WERI-Rb-1 (cell line): ENCODE results near the gene NDST3.
A peak's percentile ranks its signal among the peaks of the same experiment; 100 is the strongest.

Source experiments
- DNase-seq: peaks from one replicate; pipeline ENCODE4 v3.0.0-alpha.2; 2020
- H3K27ac ChIP-seq: fragments of 250-450 bp; sonication (Bioruptor Pico); 2 replicates; pipeline ENCODE4 v1.5.1; 2020; ENCODE audit warnings: mild to moderate bottlenecking, moderate library complexity
- H3K27me3 ChIP-seq: fragments of 250-450 bp; sonication (Bioruptor Pico); 2 replicates; pipeline ENCODE4 v1.5.1; 2021; ENCODE audit warnings: mild to moderate bottlenecking, low read depth, moderate library complexity; ENCODE audit not compliant: insufficient read depth, severe bottlenecking
- H3K36me3 ChIP-seq: fragments of 250-450 bp; sonication (Bioruptor Pico); 2 replicates; pipeline ENCODE4 v1.5.1; 2020; ENCODE audit warnings: mild to moderate bottlenecking, moderate library complexity
- H3K4me3 ChIP-seq: 2 replicates; pipeline ENCODE4 v1.5.1; 2011; ENCODE audit warnings: low read depth, mild to moderate bottlenecking, control low read depth, low read length
- H3K9me3 ChIP-seq: fragments of 250-450 bp; sonication (Bioruptor Pico); 2 replicates; pipeline ENCODE4 v1.5.1; 2021; ENCODE audit warnings: mild to moderate bottlenecking, moderate library complexity; ENCODE audit not compliant: severe bottlenecking
- TF ChIP-seq, protein P1 (sequence below): IDR thresholded peaks from 2 replicates; pipeline ENCODE4 v1.5.1; 2011; ENCODE audit warnings: low read depth, mild to moderate bottlenecking, control low read depth, inconsistent platforms, low read length

The NDST3 gene

DNA sequence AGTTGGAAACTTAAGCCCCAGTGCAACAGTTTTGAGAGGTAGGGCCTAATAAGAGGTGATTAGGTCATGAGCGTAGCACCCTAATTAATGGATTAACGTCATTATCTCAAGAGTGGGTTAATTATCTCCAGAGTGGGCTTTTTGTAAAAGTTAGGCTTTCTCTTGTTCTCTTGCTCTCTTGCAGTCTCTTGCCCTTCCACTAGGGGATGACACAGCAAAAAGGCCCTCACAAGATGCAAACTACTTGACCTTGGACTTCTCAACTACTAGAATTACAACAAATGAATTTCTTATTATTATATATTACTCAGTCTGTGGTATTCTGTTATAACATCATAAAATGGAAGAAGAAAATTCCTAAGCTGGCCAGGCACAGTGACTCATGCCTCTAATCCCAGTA is 22.1 kb upstream of the NDST3 start:
- Histone ChIP-seq H3K9me3 (no peaks in the 10 kb centered on the region), H3K27me3 (no peaks in the 10 kb centered on the region), H3K27ac (no peak overlapping the region), H3K4me3 (no peak overlapping the region), H3K36me3 (no peaks in the 10 kb centered on the region)
- DNase-seq, result no peak
- TF ChIP-seq, protein P1, sequence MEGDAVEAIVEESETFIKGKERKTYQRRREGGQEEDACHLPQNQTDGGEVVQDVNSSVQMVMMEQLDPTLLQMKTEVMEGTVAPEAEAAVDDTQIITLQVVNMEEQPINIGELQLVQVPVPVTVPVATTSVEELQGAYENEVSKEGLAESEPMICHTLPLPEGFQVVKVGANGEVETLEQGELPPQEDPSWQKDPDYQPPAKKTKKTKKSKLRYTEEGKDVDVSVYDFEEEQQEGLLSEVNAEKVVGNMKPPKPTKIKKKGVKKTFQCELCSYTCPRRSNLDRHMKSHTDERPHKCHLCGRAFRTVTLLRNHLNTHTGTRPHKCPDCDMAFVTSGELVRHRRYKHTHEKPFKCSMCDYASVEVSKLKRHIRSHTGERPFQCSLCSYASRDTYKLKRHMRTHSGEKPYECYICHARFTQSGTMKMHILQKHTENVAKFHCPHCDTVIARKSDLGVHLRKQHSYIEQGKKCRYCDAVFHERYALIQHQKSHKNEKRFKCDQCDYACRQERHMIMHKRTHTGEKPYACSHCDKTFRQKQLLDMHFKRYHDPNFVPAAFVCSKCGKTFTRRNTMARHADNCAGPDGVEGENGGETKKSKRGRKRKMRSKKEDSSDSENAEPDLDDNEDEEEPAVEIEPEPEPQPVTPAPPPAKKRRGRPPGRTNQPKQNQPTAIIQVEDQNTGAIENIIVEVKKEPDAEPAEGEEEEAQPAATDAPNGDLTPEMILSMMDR, result peak; percentile 50

DNA sequence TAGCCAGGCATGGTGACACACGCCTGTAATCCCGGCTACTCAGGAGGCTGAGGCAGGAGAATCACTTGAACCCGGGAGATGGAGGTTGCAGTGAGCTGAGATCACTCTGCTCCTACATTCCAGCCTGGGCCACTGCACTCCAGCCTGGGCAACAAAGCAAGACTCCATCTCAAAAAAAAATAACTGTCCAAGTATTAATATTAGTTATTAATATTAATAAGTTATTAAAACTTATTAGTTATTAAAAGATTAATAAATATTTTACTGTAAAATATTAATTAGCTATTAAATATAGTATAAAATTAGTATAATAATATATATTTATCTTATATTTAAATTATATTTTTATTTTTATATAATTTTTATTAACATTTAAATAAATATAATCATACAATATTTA is 19.5 kb upstream of the NDST3 start:
- DNase-seq, result no peak
- Histone ChIP-seq H3K36me3 (no peaks in the 10 kb centered on the region), H3K9me3 (no peaks in the 10 kb centered on the region), H3K27ac (no peak overlapping the region), H3K27me3 (no peaks in the 10 kb centered on the region), H3K4me3 (no peak overlapping the region)
- TF ChIP-seq, protein P1, result no peak

DNA sequence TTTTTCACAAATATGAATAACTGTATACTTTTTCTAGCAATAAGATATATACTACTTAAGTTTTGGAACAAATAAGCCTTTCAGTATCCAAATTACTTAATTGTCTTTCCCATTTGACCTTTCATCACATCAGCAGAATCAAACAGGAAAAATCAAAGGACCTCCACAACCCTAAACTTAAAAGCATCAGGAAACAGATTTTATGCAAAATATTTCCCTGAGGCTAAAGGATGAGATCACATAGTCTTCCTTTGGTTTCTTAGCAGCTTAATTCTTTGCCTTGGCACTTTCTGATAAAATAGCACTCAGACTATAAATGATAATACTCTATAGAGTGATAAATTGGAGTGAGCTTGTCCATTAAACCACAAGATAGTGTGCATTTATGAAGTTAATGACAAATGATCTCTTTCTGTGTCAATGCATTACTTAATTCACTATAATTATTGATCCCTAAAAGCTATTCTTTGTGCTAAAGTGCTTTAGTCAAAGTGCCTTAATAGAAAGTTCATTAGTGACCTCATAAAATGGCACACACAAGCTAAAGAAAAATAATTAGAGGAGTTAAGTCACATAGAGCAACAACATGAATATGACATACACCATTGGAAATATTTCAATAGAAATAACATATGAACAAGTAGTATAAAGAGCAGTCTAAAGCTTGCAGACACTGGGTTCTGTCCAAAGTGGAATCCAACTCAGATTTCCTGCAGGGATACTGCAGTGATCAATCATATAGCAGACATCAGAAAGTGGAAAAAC is 15.7 kb upstream of the NDST3 start:
- no peak for DNase-seq
- TF ChIP-seq, protein P1, result no peak
- no peaks in the 10 kb centered on the region for H3K9me3 ChIP-seq

DNA sequence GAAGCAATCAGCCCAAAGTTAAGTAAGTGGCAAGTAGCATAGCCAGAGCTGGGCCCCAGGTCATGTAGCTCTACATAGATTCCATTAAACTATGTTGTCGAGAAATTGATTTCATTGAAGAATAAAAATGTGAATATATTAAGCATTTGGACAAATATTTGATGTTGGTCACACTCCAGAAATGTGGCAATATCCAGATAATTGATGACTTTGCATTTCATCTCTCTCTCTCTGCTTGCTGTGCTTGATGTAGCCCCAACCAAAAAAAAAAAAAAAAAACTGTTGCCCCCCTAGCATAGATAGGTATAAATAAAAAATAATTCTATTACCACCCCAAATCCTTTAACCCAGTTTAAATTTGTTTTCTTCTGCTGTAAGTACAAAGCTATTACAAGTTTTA is 7.5 kb upstream of the NDST3 start:
- DNase-seq, result no peak
- Histone ChIP-seq H3K27me3 (no peaks in the 10 kb centered on the region), H3K9me3 (no peaks in the 10 kb centered on the region), H3K27ac (no peak overlapping the region), H3K36me3 (no peaks in the 10 kb centered on the region), H3K4me3 (no peak overlapping the region)
- TF ChIP-seq, protein P1, result no peak

More for the DNA sequence above, 15.7 kb upstream of the NDST3 start:
- H3K27me3 ChIP-seq, result no peaks in the 10 kb centered on the region
- H3K36me3 ChIP-seq, result no peaks in the 10 kb centered on the region
- H3K27ac ChIP-seq, result no peak overlapping the region
- no peak overlapping the region for H3K4me3 ChIP-seq

DNA sequence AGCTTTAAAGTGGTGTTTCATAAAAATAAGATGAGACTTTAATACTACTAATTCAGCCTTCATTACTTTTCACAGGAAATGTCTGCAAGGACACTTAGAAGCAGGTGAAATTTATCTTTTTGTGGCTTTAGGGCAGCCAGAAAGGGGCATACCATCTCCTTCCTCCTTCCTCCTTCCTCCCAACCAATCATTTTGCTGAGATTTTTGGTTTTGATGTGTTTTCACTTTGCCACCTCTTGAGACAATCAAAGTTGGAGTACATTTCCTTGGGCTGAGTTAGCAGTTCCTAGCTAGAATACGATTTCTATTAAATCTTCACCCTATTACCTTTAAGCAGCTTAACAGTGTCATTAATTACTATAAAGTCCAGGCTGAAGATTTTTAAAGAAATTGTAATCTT is 5.1 kb upstream of the NDST3 start:
- TF ChIP-seq, protein P1, result no peak
- H3K27ac ChIP-seq, result no peak overlapping the region
- DNase-seq, result no peak
- H3K9me3 ChIP-seq, result no peaks in the 10 kb centered on the region
- H3K4me3 ChIP-seq, result no peak overlapping the region
- H3K36me3 ChIP-seq, result no peaks in the 10 kb centered on the region
- no peaks in the 10 kb centered on the region for H3K27me3 ChIP-seq

DNA sequence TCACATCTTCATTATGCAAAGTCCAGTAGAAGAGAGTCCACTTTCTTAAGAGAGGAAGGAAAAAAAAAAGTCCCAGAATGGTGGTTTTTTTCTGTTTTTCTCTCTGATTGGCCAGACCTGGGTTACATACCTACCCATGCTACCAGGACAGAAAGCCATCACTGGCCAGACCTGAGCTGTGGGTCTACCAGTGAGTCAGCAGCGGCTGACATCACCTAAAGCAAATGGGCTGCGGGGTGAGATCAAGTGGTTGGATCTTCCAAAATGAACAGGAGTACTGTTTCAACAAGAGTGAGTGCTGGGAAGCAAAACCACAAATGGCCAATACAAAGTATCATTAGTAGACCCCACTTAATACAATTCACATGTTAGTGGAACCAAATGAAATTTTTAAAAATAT is 1.6 kb upstream of the NDST3 start:
- H3K4me3 ChIP-seq, result no peak overlapping the region; the same call in 1 of the 2 replicates
- H3K27ac ChIP-seq, result no peak overlapping the region
- no peaks in the 10 kb centered on the region for H3K9me3 ChIP-seq
- H3K36me3 ChIP-seq, result no peaks in the 10 kb centered on the region
- no peaks in the 10 kb centered on the region for H3K27me3 ChIP-seq
- TF ChIP-seq, protein P1, result no peak
- no peak for DNase-seq
